Ramos (cell line): Measurements from ENCODE around the gene TM9SF2.

Source experiments
- in situ Hi-C: fragments of 300-500 bp; cut with MboI; formaldehyde crosslinking; loops from one replicate; pipeline ENCODE4 v1.14.3; 2022; ENCODE audit warnings: low sequenced_read_pairs; ENCODE audit not compliant: unreplicated experiment

Gene TM9SF2

GRCh38 chr13:99566125-99567083 lies 65.1 kb downstream of the TM9SF2 start:
- in situ Hi-C loops, result loop anchor here (5.0 kb wide), 1 partner anchor 49 kb away; no protein-coding TSS in a partner anchor

- in situ Hi-C loops, result loop anchor here (5.0 kb wide), 1 partner anchor 52 kb away; no protein-coding TSS in a partner anchor
Observed at GRCh38 chr13:99568901-99569300, 67.6 kb downstream of the TM9SF2 start.

- in situ Hi-C loops, result no loop called here
Observed at GRCh38 chr13:99572131-99572530, 70.9 kb downstream of the TM9SF2 start.

- in situ Hi-C loops, result no loop called here
Observed at GRCh38 chr13:99572921-99573320, 71.6 kb downstream of the TM9SF2 start.

GRCh38 chr13:99575376-99576120 lies 74.3 kb downstream of the TM9SF2 start:
- in situ Hi-C loops, result no loop called here

- in situ Hi-C loops, result no loop called here
Observed at GRCh38 chr13:99577934-99578917, 77.0 kb downstream of the TM9SF2 start.

- in situ Hi-C loops, result no loop called here
Observed at GRCh38 chr13:99580500-99581268, 79.4 kb downstream of the TM9SF2 start.

GRCh38 chr13:99582511-99582910 lies 81.2 kb downstream of the TM9SF2 start:
- in situ Hi-C loops, result no loop called here

GRCh38 chr13:99585609-99586008 lies 84.3 kb downstream of the TM9SF2 start:
- in situ Hi-C loops, result no loop called here

GRCh38 chr13:99587021-99587420 lies 85.7 kb downstream of the TM9SF2 start:
- in situ Hi-C loops, result no loop called here

GRCh38 chr13:99587893-99588606 lies 86.8 kb downstream of the TM9SF2 start:
- in situ Hi-C loops, result no loop called here

GRCh38 chr13:99589575-99589974 lies 88.3 kb downstream of the TM9SF2 start:
- in situ Hi-C loops, result no loop called here

GRCh38 chr13:99590519-99591011 lies 89.3 kb downstream of the TM9SF2 start:
- in situ Hi-C loops, result no loop called here

- in situ Hi-C loops, result no loop called here
Observed at GRCh38 chr13:99596180-99596579, 94.9 kb downstream of the TM9SF2 start.

- in situ Hi-C loops, result no loop called here
Observed at GRCh38 chr13:99600318-99600717, 99.0 kb downstream of the TM9SF2 start.

GRCh38 chr13:99601535-99601934 lies 100.3 kb downstream of the TM9SF2 start:
- in situ Hi-C loops, result no loop called here

- in situ Hi-C loops, result no loop called here
Observed at GRCh38 chr13:99604636-99605035, 103.4 kb downstream of the TM9SF2 start.
